ENCODE data around the gene VAMP2. TPM values are rescaled to one million over a fixed set of nuclear protein-coding genes. Genes with fewer than 3 reads are reported as not detected.

Gene VAMP2
- total and polyA plus RNA-seq, 9 of the 15 experiments (the other 6 are each of a cell fraction or from before 2014, with no cell fraction given): 2.3 to 31.8 (median 6.0) TPM

GRCh38 chr17:8209907-8210760 is 47.4 kb upstream of the VAMP2 start, which contains the start of gene AURKB (continued):
- no peak for TF ChIP-seq ZNF717 (CRISPR knock-in tag; IDR thresholded peaks at IDR 0.05)
- no peak for TF ChIP-seq ZNF707 (CRISPR knock-in tag; conservative IDR thresholded peaks at IDR 0.05)
- TF ChIP-seq MAFG (tag; conservative IDR thresholded peaks at IDR 0.05): no peak
- TF ChIP-seq MEF2D (tag; conservative IDR thresholded peaks at IDR 0.05; ENCODE audit: low read depth): no peak
- no peak for TF ChIP-seq NEUROD1 (IDR thresholded peaks at IDR 0.05; ENCODE audit: borderline replicate concordance, low read depth, low read length, partially characterized antibody)
- no peak for TF ChIP-seq GATAD2A (IDR thresholded peaks at IDR 0.05)
- TF ChIP-seq ZNF124 (CRISPR knock-in tag; IDR thresholded peaks at IDR 0.05): no peak
- TF ChIP-seq NFRKB (IDR thresholded peaks at IDR 0.05; ENCODE audit: low read depth): 0 out of 2 replicates have a peak, but pooled peaks have one; percentile 16
- TF ChIP-seq ZFP1 (CRISPR knock-in tag; IDR thresholded peaks at IDR 0.05): no peak
- no peak for TF ChIP-seq RB1 (IDR thresholded peaks at IDR 0.05; ENCODE audit: low read depth)
- no peak for TF ChIP-seq TARDBP (IDR thresholded peaks at IDR 0.05)
- TF ChIP-seq ZNF197 (CRISPR knock-in tag; IDR thresholded peaks at IDR 0.05; ENCODE audit: low read depth): no peak
- TF ChIP-seq MYC (IDR thresholded peaks at IDR 0.05; ENCODE audit: low read depth, low read length): peak; percentile 87
- 0 out of 2 replicates have a peak, but pooled peaks have one; percentile 56 for TF ChIP-seq MYC (CRISPR knock-in tag; IDR thresholded peaks at IDR 0.05; ENCODE audit: borderline replicate concordance, low read depth)
- no peak for TF ChIP-seq ILK (tag; IDR thresholded peaks at IDR 0.05; ENCODE audit: borderline replicate concordance, low read depth)
- TF ChIP-seq MTA2 (IDR thresholded peaks at IDR 0.05; ENCODE audit: low read depth): no peak
- peak; percentile 79 for TF ChIP-seq KDM5B (IDR thresholded peaks at IDR 0.05; ENCODE audit: insufficient replicate concordance, low read depth, low read length)
- TF ChIP-seq SIN3A (IDR thresholded peaks at IDR 0.05; ENCODE audit: borderline replicate concordance in 2 of 2, control insufficient read depth in 1 of 2, low read depth in 2 of 2, low read length in 2 of 2): peak; percentile 74 to 83
- TF ChIP-seq ZNF655 (CRISPR knock-in tag; IDR thresholded peaks at IDR 0.05): no peak
- TF ChIP-seq KDM4B (IDR thresholded peaks at IDR 0.05; ENCODE audit: borderline replicate concordance in 2 of 2, low read depth in 1 of 2): no peak
- peak; percentile 86 for TF ChIP-seq E2F3 (CRISPR knock-in tag; IDR thresholded peaks at IDR 0.05)
- no peak for TF ChIP-seq ILF3 (IDR thresholded peaks at IDR 0.05; ENCODE audit: borderline replicate concordance)
- TF ChIP-seq HNRNPLL (IDR thresholded peaks at IDR 0.05; ENCODE audit: low read depth, low read length, poor library complexity, severe bottlenecking): peak; percentile 65
- TF ChIP-seq THRB (CRISPR knock-in tag; conservative IDR thresholded peaks at IDR 0.05): no peak
